Prostate gland (tissue), 2 donors: ENCODE measurements around the gene NUP210.

Experiments
- CTCF ChIP-seq, 4 experiments: fragments of 200-600 bp in 2 of 4; fragments of 450-650 bp in 2 of 4; sonication (generic) in 2 of 4; IDR thresholded peaks; 1 replicate in 3 of 4; 2 replicates in 1 of 4; pipeline ENCODE4 v1.5.1; 2016 to 2019; ENCODE audit warnings: antibody characterized with exemption in 4 of 4, mild to moderate bottlenecking in 2 of 4, moderate library complexity in 2 of 4
- POLR2A ChIP-seq: fragments of 450-650 bp; IDR thresholded peaks from one replicate; pipeline ENCODE4 v1.6.1; 2016; ENCODE audit warnings: antibody characterized with exemption, mild to moderate bottlenecking
- POLR2AphosphoS5 ChIP-seq: sonication (generic); formaldehyde crosslinking; IDR thresholded peaks from one replicate; pipeline ENCODE4 v1.6.1; 2017; ENCODE audit warnings: antibody characterized with exemption

DNA sequence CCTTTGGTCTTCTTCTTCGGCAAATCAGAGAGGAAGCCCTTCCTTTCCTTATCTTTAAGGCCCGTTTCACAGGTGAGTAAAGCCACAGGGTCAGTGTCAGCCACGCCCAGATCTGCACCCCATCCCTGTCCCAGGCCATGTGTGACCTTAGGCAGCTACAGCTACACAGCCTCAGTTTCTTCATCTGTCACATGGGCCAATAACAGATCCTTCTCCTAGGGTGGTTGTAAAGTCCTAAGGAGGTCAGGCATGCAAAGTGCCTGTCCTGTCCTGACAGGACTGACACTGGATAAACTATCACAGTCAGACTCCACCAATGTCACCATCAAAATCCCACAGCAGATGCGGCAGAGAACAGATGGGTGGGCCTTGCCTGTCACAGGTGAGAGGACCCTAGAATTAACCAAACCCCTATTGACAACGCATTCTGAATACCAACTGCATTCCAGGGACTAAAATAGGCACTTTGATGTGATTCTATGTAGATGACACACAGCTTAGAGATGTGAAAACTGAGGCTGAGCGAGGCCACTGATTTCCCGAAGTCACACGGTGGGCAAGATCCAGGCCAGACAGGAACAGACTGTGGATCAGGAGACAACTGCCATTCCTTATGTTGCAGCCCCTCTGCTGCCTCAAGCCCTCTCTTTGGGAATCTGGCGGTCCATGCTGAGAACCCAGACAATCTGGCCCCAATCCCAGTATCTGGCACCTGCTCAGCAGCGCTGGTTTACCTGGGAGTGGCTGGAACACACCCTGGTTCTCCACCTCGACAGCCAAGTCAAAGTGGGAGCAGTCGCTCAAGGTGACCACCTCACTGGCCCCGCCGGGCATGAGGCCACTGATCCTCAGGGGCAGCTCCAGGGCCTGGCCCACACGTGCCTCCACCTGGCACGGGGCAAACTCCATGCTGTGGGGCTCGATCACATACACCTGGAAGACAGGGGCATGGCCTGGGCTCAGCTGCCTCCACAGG lies 48.7 kb downstream of the NUP210 start:
- TF ChIP-seq CTCF (IDR thresholded peaks at IDR 0.05), result no peak
- TF ChIP-seq POLR2A, result no peak
- TF ChIP-seq POLR2AphosphoS5, result no peak
